GM19452 (cell line): ENCODE data around the gene ZFR2.
"Not testable (repeated sequence)": the region's sequence is repeated elsewhere in the genome, so short reads cannot be mapped to it uniquely, and the experiment has no call there.

Experiments
- ATAC-seq: cut with Tn5 transposase; IDR thresholded peaks from one replicate; pipeline ENCODE4 v1.9.1; 2021; ENCODE audit not compliant: unreplicated experiment

The ZFR2 gene

GRCh38 chr19:3874695-3875094 lies 5.9 kb upstream of the ZFR2 start:
- not testable (repeated sequence) for ATAC-seq

GRCh38 chr19:3873151-3873550 lies 4.3 kb upstream of the ZFR2 start:
- no peak for ATAC-seq

- no peak for ATAC-seq
Observed at GRCh38 chr19:3867971-3868769, 668 bp downstream of the ZFR2 start.

- no peak for ATAC-seq
Observed at GRCh38 chr19:3866910-3867638, 1.8 kb downstream of the ZFR2 start.

GRCh38 chr19:3863648-3864047 lies 5.2 kb downstream of the ZFR2 start:
- no peak for ATAC-seq

GRCh38 chr19:3862826-3863500 lies 5.9 kb downstream of the ZFR2 start:
- no peak for ATAC-seq

GRCh38 chr19:3860499-3860898 lies 8.3 kb downstream of the ZFR2 start:
- no peak for ATAC-seq

- no peak for ATAC-seq
Observed at GRCh38 chr19:3857449-3858003, 11.3 kb downstream of the ZFR2 start.

GRCh38 chr19:3855320-3855719 lies 13.5 kb downstream of the ZFR2 start:
- ATAC-seq, result no peak

GRCh38 chr19:3852614-3853254 lies 16.1 kb downstream of the ZFR2 start:
- no peak for ATAC-seq

- ATAC-seq, result no peak
Observed at GRCh38 chr19:3852177-3852511, 16.7 kb downstream of the ZFR2 start.

GRCh38 chr19:3851254-3852176 lies 17.3 kb downstream of the ZFR2 start:
- ATAC-seq, result no peak

GRCh38 chr19:3850320-3850972 lies 18.4 kb downstream of the ZFR2 start:
- ATAC-seq, result no peak

- ATAC-seq, result no peak
Observed at GRCh38 chr19:3849787-3850186, 19.1 kb downstream of the ZFR2 start.

- ATAC-seq, result no peak
Observed at GRCh38 chr19:3849092-3849491, 19.7 kb downstream of the ZFR2 start.

- ATAC-seq, result no peak
Observed at GRCh38 chr19:3844596-3844995, 24.2 kb downstream of the ZFR2 start.

- ATAC-seq, result no peak
Observed at GRCh38 chr19:3842948-3843347, 25.9 kb downstream of the ZFR2 start.

GRCh38 chr19:3840804-3841203 lies 28.0 kb downstream of the ZFR2 start:
- no peak for ATAC-seq

- ATAC-seq, result no peak
Observed at GRCh38 chr19:3839941-3840340, 28.9 kb downstream of the ZFR2 start.

- no peak for ATAC-seq
Observed at GRCh38 chr19:3838661-3839060, 30.2 kb downstream of the ZFR2 start.
